ENCODE data around the gene SLC25A26.

The SLC25A26 gene

GRCh38 chr3:66371432-66371831 lies 150.6 kb downstream of the SLC25A26 start:
- DNase-seq (ENCODE audit: low read depth in 2 of 2): no peak

GRCh38 chr3:66372681-66373350 lies 152.0 kb downstream of the SLC25A26 start:
- DNase-seq (ENCODE audit: low read depth in 2 of 2): no peak

- no peak for DNase-seq (ENCODE audit: low read depth in 2 of 2)
Observed at GRCh38 chr3:66376568-66376967, 155.8 kb downstream of the SLC25A26 start.

GRCh38 chr3:66377800-66378199 lies 157.0 kb downstream of the SLC25A26 start:
- DNase-seq (ENCODE audit: low read depth in 2 of 2): no peak

GRCh38 chr3:66378256-66378655 lies 157.5 kb downstream of the SLC25A26 start:
- DNase-seq (ENCODE audit: low read depth in 2 of 2): no peak

- no peak for DNase-seq (ENCODE audit: low read depth in 2 of 2)
Observed at GRCh38 chr3:66379565-66379964, 158.8 kb downstream of the SLC25A26 start.

- no peak for DNase-seq (ENCODE audit: low read depth in 2 of 2)
Observed at GRCh38 chr3:66380200-66380932, 159.6 kb downstream of the SLC25A26 start.

- no peak for DNase-seq (ENCODE audit: low read depth in 2 of 2)
Observed at GRCh38 chr3:66381626-66382025, 160.8 kb downstream of the SLC25A26 start.

- no peak for DNase-seq (ENCODE audit: low read depth in 2 of 2)
Observed at GRCh38 chr3:66382142-66382541, 161.3 kb downstream of the SLC25A26 start.

- DNase-seq (ENCODE audit: low read depth in 2 of 2): no peak
Observed at GRCh38 chr3:66383023-66383422, 162.2 kb downstream of the SLC25A26 start.

GRCh38 chr3:66383998-66384745 lies 163.4 kb downstream of the SLC25A26 start:
- DNase-seq (ENCODE audit: low read depth in 2 of 2): no peak

- DNase-seq (ENCODE audit: low read depth in 2 of 2): no peak
Observed at GRCh38 chr3:66385066-66385465, 164.3 kb downstream of the SLC25A26 start.

GRCh38 chr3:66386011-66386924 lies 165.5 kb downstream of the SLC25A26 start:
- DNase-seq (ENCODE audit: low read depth in 2 of 2): no peak

GRCh38 chr3:66386925-66387650 lies 166.3 kb downstream of the SLC25A26 start:
- DNase-seq (ENCODE audit: low read depth in 2 of 2): no peak

- DNase-seq (ENCODE audit: low read depth in 2 of 2): no peak
Observed at GRCh38 chr3:66390013-66390412, 169.2 kb downstream of the SLC25A26 start.

GRCh38 chr3:66392512-66392911 lies 171.7 kb downstream of the SLC25A26 start:
- DNase-seq (ENCODE audit: low read depth in 2 of 2): no peak

- DNase-seq (ENCODE audit: low read depth in 2 of 2): no peak
Observed at GRCh38 chr3:66392966-66393332, 172.1 kb downstream of the SLC25A26 start.

GRCh38 chr3:66393333-66394005 lies 172.7 kb downstream of the SLC25A26 start:
- DNase-seq (ENCODE audit: low read depth in 2 of 2): peak; percentile 41 to 47

GRCh38 chr3:66394019-66394752 lies 173.4 kb downstream of the SLC25A26 start:
- DNase-seq (ENCODE audit: low read depth in 2 of 2): no peak

All from fibroblast of skin of left quadriceps (primary cell).